NCI-H2196 treated with DMSO at 0.1 percent for 48 hours (cell line): ENCODE data around the gene ZSCAN2.

ENCODE experiments used
- DNase-seq: peaks from one replicate; lab custom pipeline; 2025; ENCODE audit not compliant: unreplicated experiment; lab: John Stamatoyannopoulos, UW

ZSCAN2 gene

DNA sequence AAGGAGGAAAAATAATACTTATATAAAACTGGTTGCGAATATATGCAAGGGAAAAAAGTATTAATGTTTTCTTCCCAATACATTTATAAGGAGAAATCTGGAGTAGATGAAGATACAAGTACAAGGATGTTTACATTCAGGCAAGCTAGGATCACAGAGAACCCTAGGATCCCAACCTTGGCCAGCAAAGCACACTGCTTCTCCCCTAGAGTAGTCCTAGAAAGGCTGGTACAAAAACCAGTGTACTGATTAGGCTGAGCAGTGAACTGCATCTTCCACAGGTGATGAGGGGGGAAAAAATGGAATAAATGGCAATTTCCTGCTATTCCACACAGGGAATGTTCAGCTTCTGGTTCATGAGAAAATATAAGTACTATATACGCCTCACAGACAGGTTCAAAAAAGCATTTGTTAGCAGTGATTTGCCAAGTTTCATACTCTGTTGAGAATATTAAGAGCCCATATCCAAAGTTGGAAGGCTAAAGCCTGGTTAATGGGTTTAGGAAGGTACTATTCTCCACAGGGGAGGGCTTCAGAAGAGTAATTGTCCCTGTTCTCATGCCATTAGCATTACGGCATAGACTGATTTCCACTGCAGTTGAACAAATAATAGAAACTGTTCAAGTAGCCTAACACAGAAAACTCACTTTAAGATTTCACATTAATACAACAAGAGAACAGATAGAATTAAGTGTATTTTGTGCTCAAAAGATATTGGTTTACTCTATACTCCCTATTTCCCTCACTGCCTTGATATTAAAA lies 67.6 kb downstream of the ZSCAN2 start:
- DNase-seq = no peak

GRCh38 chr15:84669726-84670125 lies 68.9 kb downstream of the ZSCAN2 start:
- no peak for DNase-seq

DNA sequence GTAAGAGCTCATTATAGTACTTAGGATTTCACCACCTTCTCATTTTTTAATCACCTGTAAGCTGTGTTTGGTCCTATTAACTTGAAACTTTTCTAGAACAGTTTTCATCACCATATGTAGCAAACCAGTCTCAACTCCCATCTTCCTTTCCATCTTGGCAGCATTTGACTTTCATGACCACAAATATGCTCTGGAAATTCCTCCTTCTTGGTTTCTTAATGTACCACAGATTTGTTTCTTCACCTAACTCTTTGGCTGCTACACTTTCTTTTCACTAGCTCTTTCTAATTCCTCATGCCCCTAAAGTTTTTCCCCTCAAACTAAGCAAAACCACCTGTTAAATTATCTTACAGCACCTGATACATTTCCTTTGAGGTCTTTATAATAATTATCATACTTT lies 70.4 kb downstream of the ZSCAN2 start:
- DNase-seq = no peak
